HepG2 (cell line): ENCODE data around the gene HYOU1. TPM values are rescaled to one million over a fixed set of nuclear protein-coding genes. Genes with fewer than 3 reads are reported as not detected.

Experiments
- BCL3 ChIP-seq: sonication (generic); formaldehyde crosslinking; IDR thresholded peaks from 2 replicates; pipeline ENCODE4 v1.5.1; 2020; ENCODE audit warnings: mild to moderate bottlenecking, missing genetic modification reagents, moderate library complexity
- CBFB ChIP-seq: sonication (generic); formaldehyde crosslinking; IDR thresholded peaks from 2 replicates; pipeline ENCODE4 v1.4.0; 2020; ENCODE audit warnings: missing genetic modification reagents
- DMAP1 ChIP-seq: IDR thresholded peaks from 2 replicates; pipeline ENCODE4 v1.6.1; 2016
- HDAC6 ChIP-seq: fragments of 200-600 bp; sonication (generic); IDR thresholded peaks from 2 replicates; pipeline ENCODE4 v1.7.0; 2017; ENCODE audit warnings: mild to moderate bottlenecking, antibody characterized with exemption, low read length, low read depth
- KLF9 ChIP-seq: IDR thresholded peaks from 2 replicates; pipeline ENCODE4 v1.6.1; 2016; ENCODE audit warnings: low read depth
- NCOA1 ChIP-seq: sonication (generic); formaldehyde crosslinking; IDR thresholded peaks from 2 replicates; pipeline ENCODE4 v1.9.0; 2021; ENCODE audit warnings: missing genetic modification reagents
- NFKBIZ ChIP-seq: IDR thresholded peaks from 2 replicates; pipeline ENCODE4 v1.6.1; 2018; ENCODE audit warnings: missing genetic modification reagents, missing compliant biosample characterization
- NR2F6 ChIP-seq, 2 experiments: IDR thresholded peaks; 2 replicates each; pipeline ENCODE4 v1.6.1; 2016; ENCODE audit warnings: antibody characterized with exemption in 1 of 2, mild to moderate bottlenecking in 1 of 2
- PCBP1 ChIP-seq: fragments of 200-400 bp; formaldehyde crosslinking; IDR thresholded peaks from 2 replicates; pipeline ENCODE4 v1.6.1; 2017; ENCODE audit warnings: mild to moderate bottlenecking, low read depth, low read length, borderline replicate concordance
- PRMT3 ChIP-seq: sonication (generic); formaldehyde crosslinking; IDR thresholded peaks from 2 replicates; pipeline ENCODE4 v1.8.1; 2022; ENCODE audit warnings: low read depth, mild to moderate bottlenecking, moderate library complexity, missing genetic modification reagents, borderline replicate concordance
- SOX6 ChIP-seq, 2 experiments: fragments of 450-650 bp in 1 of 2; sonication (generic) in 1 of 2; formaldehyde crosslinking in 1 of 2; IDR thresholded peaks; 2 replicates each; pipeline versions ENCODE4 v1.4.0 to v1.6.1; 2017 to 2020; ENCODE audit warnings: antibody characterized with exemption in 1 of 2, mild to moderate bottlenecking in 1 of 2, missing genetic modification reagents in 1 of 2
- SP1 ChIP-seq, 2 experiments: fragments of 450-650 bp in 1 of 2; sonication (generic) in 1 of 2; formaldehyde crosslinking in 1 of 2; IDR thresholded peaks; 2 replicates each; pipeline versions ENCODE4 v1.4.0 to v1.6.1; 2016 to 2020; ENCODE audit warnings: missing genetic modification reagents in 1 of 2
- THAP7 ChIP-seq: sonication (generic); formaldehyde crosslinking; IDR thresholded peaks from 2 replicates; pipeline ENCODE4 v1.8.1; 2023; ENCODE audit warnings: mild to moderate bottlenecking, missing genetic modification reagents
- ZBTB3 ChIP-seq: sonication (generic); formaldehyde crosslinking; IDR thresholded peaks from 2 replicates; pipeline ENCODE4 v1.4.0; 2020; ENCODE audit warnings: low read depth, mild to moderate bottlenecking, moderate library complexity, missing genetic modification reagents, borderline replicate concordance
- ZC3H13 ChIP-seq: sonication (generic); formaldehyde crosslinking; IDR thresholded peaks from 2 replicates; pipeline ENCODE4 v1.8.1; 2023; ENCODE audit warnings: mild to moderate bottlenecking, missing genetic modification reagents, moderate library complexity
- ZNF3 ChIP-seq: IDR thresholded peaks from 2 replicates; pipeline ENCODE4 v1.7.0; 2017; ENCODE audit warnings: inconsistent platforms
- ZNF414 ChIP-seq: sonication (generic); formaldehyde crosslinking; IDR thresholded peaks from 2 replicates; pipeline ENCODE4 v1.5.0; 2020; ENCODE audit warnings: missing genetic modification reagents
- ZNF501 ChIP-seq: sonication (generic); formaldehyde crosslinking; IDR thresholded peaks from 2 replicates; pipeline ENCODE4 v1.5.1; 2020; ENCODE audit warnings: mild to moderate bottlenecking, moderate library complexity, missing genetic modification reagents
- ZNF800 ChIP-seq: sonication (generic); formaldehyde crosslinking; IDR thresholded peaks from 2 replicates; pipeline ENCODE4 v1.4.0; 2020; ENCODE audit warnings: missing genetic modification reagents
- polyA plus RNA-seq, 8 experiments: library from polyadenylated mRNA; depleted of rRNA in 3 of 8; stranded (reverse) in 7 of 8; unstranded in 1 of 8; fragments of >200 nt; fragmentation: Illumina TruSeq in 4 of 8; extraction: Trizol in 4 of 8; gene quantifications; 2 replicates each; pipeline versions ENCODE4 v1.2.1 to v1.2.3, GENCODE V29; 2011 to 2016; ENCODE audit warnings: low read depth in 4 of 8, missing spikeins in 1 of 8, mixed read lengths in 1 of 8; ENCODE audit not compliant: insufficient read depth in 1 of 8
- total RNA-seq, 5 experiments: library from RNA; depleted of rRNA; stranded (reverse); fragments of >200 nt; fragmentation: Illumina TruSeq; extraction: Trizol; gene quantifications; 2 replicates each; pipeline ENCODE4 v1.2.3, GENCODE V29; 2016; ENCODE audit warnings: low read depth in 1 of 5
- TF ChIP-seq, protein P1 (sequence below): IDR thresholded peaks from 2 replicates; pipeline ENCODE4 v1.6.1; 2016
- TF ChIP-seq, protein P2 (sequence below): sonication (generic); formaldehyde crosslinking; conservative IDR thresholded peaks from 2 replicates; pipeline ENCODE4 v1.5.0; 2020; ENCODE audit warnings: missing genetic modification reagents

HYOU1 gene
- total and polyA plus RNA-seq, 2 of the 13 experiments (the other 11 are each of a cell fraction or from before 2014, with no cell fraction given) = 127 to 155 TPM

- TF ChIP-seq, protein P1, sequence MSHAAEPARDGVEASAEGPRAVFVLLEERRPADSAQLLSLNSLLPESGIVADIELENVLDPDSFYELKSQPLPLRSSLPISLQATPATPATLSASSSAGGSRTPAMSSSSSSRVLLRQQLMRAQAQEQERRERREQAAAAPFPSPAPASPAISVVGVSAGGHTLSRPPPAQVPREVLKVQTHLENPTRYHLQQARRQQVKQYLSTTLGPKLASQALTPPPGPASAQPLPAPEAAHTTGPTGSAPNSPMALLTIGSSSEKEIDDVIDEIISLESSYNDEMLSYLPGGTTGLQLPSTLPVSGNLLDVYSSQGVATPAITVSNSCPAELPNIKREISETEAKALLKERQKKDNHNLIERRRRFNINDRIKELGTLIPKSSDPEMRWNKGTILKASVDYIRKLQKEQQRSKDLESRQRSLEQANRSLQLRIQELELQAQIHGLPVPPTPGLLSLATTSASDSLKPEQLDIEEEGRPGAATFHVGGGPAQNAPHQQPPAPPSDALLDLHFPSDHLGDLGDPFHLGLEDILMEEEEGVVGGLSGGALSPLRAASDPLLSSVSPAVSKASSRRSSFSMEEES (CRISPR knock-in tag) = 0 out of 2 replicates have a peak, but pooled peaks have one; percentile 16
- TF ChIP-seq PCBP1 = 0 out of 2 replicates have a peak, but pooled peaks have one; percentile 33
- no peak for TF ChIP-seq SOX6 (IDR thresholded peaks at IDR 0.05)
- TF ChIP-seq SOX6 (CRISPR knock-in tag; IDR thresholded peaks at IDR 0.05) = peak; percentile 71; the same call in 1 of the 2 replicates
- peak; percentile 69; the same call in 1 of the 2 replicates for TF ChIP-seq ZNF501 (CRISPR knock-in tag)
- TF ChIP-seq CBFB (CRISPR knock-in tag) = peak; percentile 66; the same call in 1 of the 2 replicates
- TF ChIP-seq PRMT3 = no peak
- TF ChIP-seq ZNF800 (CRISPR knock-in tag) = no peak; the same call in 1 of the 2 replicates
- no peak; the same call in 1 of the 2 replicates for TF ChIP-seq NFKBIZ (CRISPR knock-in tag)
- TF ChIP-seq, protein P2, sequence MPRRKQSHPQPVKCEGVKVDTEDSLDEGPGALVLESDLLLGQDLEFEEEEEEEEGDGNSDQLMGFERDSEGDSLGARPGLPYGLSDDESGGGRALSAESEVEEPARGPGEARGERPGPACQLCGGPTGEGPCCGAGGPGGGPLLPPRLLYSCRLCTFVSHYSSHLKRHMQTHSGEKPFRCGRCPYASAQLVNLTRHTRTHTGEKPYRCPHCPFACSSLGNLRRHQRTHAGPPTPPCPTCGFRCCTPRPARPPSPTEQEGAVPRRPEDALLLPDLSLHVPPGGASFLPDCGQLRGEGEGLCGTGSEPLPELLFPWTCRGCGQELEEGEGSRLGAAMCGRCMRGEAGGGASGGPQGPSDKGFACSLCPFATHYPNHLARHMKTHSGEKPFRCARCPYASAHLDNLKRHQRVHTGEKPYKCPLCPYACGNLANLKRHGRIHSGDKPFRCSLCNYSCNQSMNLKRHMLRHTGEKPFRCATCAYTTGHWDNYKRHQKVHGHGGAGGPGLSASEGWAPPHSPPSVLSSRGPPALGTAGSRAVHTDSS (CRISPR knock-in tag) = no peak
- no peak for TF ChIP-seq SP1 (IDR thresholded peaks at IDR 0.05)
- peak; percentile 58 for TF ChIP-seq SP1 (CRISPR knock-in tag; IDR thresholded peaks at IDR 0.05)
- no peak for TF ChIP-seq HDAC6
- TF ChIP-seq ZBTB3 (CRISPR knock-in tag) = no peak
- peak; percentile 63; the same call in 1 of the 2 replicates for TF ChIP-seq ZC3H13
- peak; percentile 74 for TF ChIP-seq NCOA1
- no peak for TF ChIP-seq ZNF3 (CRISPR knock-in tag)
- peak; percentile 87 for TF ChIP-seq NR2F6 (IDR thresholded peaks at IDR 0.05)
- peak; percentile 98 for TF ChIP-seq NR2F6 (CRISPR knock-in tag; IDR thresholded peaks at IDR 0.05)
- peak; percentile 91; the same call in 1 of the 2 replicates for TF ChIP-seq THAP7
- TF ChIP-seq BCL3 (CRISPR knock-in tag) = no peak; the same call in 1 of the 2 replicates
- 0 out of 2 replicates have a peak, but pooled peaks have one; percentile 42 for TF ChIP-seq ZNF414 (CRISPR knock-in tag)
- 0 out of 2 replicates have a peak, but pooled peaks have one; percentile 62 for TF ChIP-seq KLF9 (CRISPR knock-in tag)
- peak; percentile 80 for TF ChIP-seq DMAP1 (CRISPR knock-in tag)
Observed at GRCh38 chr11:118997627-118998387, 59.2 kb downstream of the HYOU1 start, which contains the start of gene CENATAC (continued).
